Gastrocnemius medialis (tissue), 4 donors: ENCODE data around the gene PIM3. TPM values are rescaled to one million over a fixed set of nuclear protein-coding genes. Genes with fewer than 3 reads are reported as not detected.

Source experiments
- ATAC-seq, 2 donors: fragments of 150-250 bp; one replicate each; pipeline ENCODE4 v1.9.1; 2016
- DNase-seq, 2 donors: peaks; one replicate each; pipeline ENCODE4 v3.0.0-alpha.2; 2019
- H3K27ac ChIP-seq, 4 donors: fragments of 200-600 bp; sonication (generic); 1 replicate in 1 of 4; 2 replicates in 3 of 4; pipeline ENCODE4 v1.5.1; 2016 to 2018; ENCODE audit warnings: mild to moderate bottlenecking in 2 of 4, moderate library complexity in 1 of 4
- H3K27me3 ChIP-seq, 3 donors: fragments of 200-600 bp; sonication (generic) in 2 of 3; 1 replicate in 1 of 3; 2 replicates in 2 of 3; pipeline versions ENCODE4 v1.5.1 to v1.6.0; 2016 to 2019; ENCODE audit warnings: mild to moderate bottlenecking in 1 of 3, moderate library complexity in 1 of 3
- H3K36me3 ChIP-seq, 2 donors: fragments of 200-600 bp; sonication (generic) in 1 of 2; one replicate each; pipeline ENCODE4 v1.5.1; 2017 to 2018
- H3K4me1 ChIP-seq, 2 donors: fragments of 200-600 bp; sonication (generic) in 1 of 2; one replicate each; pipeline ENCODE4 v1.5.1; 2016 to 2017; ENCODE audit warnings: mild to moderate bottlenecking in 2 of 2
- H3K4me3 ChIP-seq, 4 donors: fragments of 200-600 bp; sonication (generic) in 3 of 4; 1 replicate in 1 of 4; 2 replicates in 3 of 4; pipeline ENCODE4 v1.5.1; 2016 to 2019; ENCODE audit warnings: mild to moderate bottlenecking in 2 of 4
- H3K9me3 ChIP-seq, 3 donors: fragments of 200-600 bp; sonication (generic) in 2 of 3; 1 replicate in 1 of 3; 2 replicates in 2 of 3; pipeline ENCODE4 v1.5.1; 2016 to 2019
- CTCF ChIP-seq, 5 experiments: fragments of 450-650 bp in 3 of 5; fragments of 200-600 bp in 2 of 5; sonication (generic) in 2 of 5; IDR thresholded peaks in 4 of 5; conservative IDR thresholded peaks in 1 of 5; 1 replicate in 4 of 5; 2 replicates in 1 of 5; pipeline ENCODE4 v1.5.1; 2016 to 2019; ENCODE audit warnings: antibody characterized with exemption in 5 of 5, mild to moderate bottlenecking in 3 of 5, moderate library complexity in 3 of 5
- POLR2A ChIP-seq, 2 donors: fragments of 450-650 bp; IDR thresholded peaks; one replicate each; pipeline ENCODE4 v1.6.1; 2017; ENCODE audit warnings: antibody characterized with exemption in 2 of 2, mild to moderate bottlenecking in 2 of 2, moderate library complexity in 2 of 2
- in situ Hi-C, 4 donors: fragments of 200-750 bp; cut with MboI; loops; one replicate each; pipeline versions ENCODE4 v1.15.0 to v1.8.0; 2017; ENCODE audit warnings: low sequenced_read_pairs in 4 of 4
- intact Hi-C: fragments of 100-400 bp; cut with DNase I; formaldehyde crosslinking; loops from one replicate; pipeline ENCODE4 v1.15.1; 2023; ENCODE audit warnings: low total_unique reads
- total RNA-seq, 4 donors: library from RNA; depleted of rRNA; stranded (reverse); fragments of >200 nt; gene quantifications; one replicate each; pipeline versions ENCODE4 v1.1.0 to v1.2.3, GENCODE V29; 2016

The PIM3 gene
- total RNA-seq, 4 donors from 2014 or later = 165 to 327 (median 188) TPM

- ATAC-seq (no peak), DNase-seq (no peak)
- TF ChIP-seq POLR2A (IDR thresholded peaks at IDR 0.05) (no peak), CTCF (IDR thresholded peaks at IDR 0.05 in 4 of 5, conservative IDR thresholded peaks at IDR 0.05 in 1 of 5) (no peak)
- peaks cover 27 to 33% of the 10 kb centered on the region in 2 donors for H3K4me1 ChIP-seq
- in situ Hi-C loops (no loop called here), intact Hi-C loops (no loop called here)
- H3K36me3 ChIP-seq = no peaks in the 10 kb centered on the region
- H3K4me3 ChIP-seq = no peak overlapping the region
- no peak overlapping the region for H3K27ac ChIP-seq
- no peaks in the 10 kb centered on the region for H3K9me3 ChIP-seq
- no peaks in the 10 kb centered on the region for H3K27me3 ChIP-seq
These were observed 8.9 kb upstream of the PIM3 start for GRCh38 chr22:49951678-49951985.

- Histone ChIP-seq H3K9me3 (no peaks in the 10 kb centered on the region), H3K27ac (peak overlapping the region in 1 of 4 donors; percentile 90), H3K4me1 (peaks cover 27 to 34% of the 10 kb centered on the region in 2 donors), H3K27me3 (no peaks in the 10 kb centered on the region), H3K36me3 (no peaks in the 10 kb centered on the region), H3K4me3 (no peak overlapping the region)
- DNase-seq = no peak
- intact Hi-C loops (no loop called here), in situ Hi-C loops (no loop called here)
- TF ChIP-seq CTCF (IDR thresholded peaks at IDR 0.05 in 4 of 5, conservative IDR thresholded peaks at IDR 0.05 in 1 of 5) = no peak
- TF ChIP-seq POLR2A (IDR thresholded peaks at IDR 0.05) = no peak
- no peak for ATAC-seq
These were observed 8.3 kb upstream of the PIM3 start for GRCh38 chr22:49951986-49952896.

GRCh38 chr22:49953027-49953679 is 7.4 kb upstream of the PIM3 start:
- DNase-seq = peak in 1 of 2 donors; percentile 34
- no peak for TF ChIP-seq POLR2A (IDR thresholded peaks at IDR 0.05)
- no peak for TF ChIP-seq CTCF (IDR thresholded peaks at IDR 0.05 in 4 of 5, conservative IDR thresholded peaks at IDR 0.05 in 1 of 5)
- in situ Hi-C loops (no loop called here), intact Hi-C loops (no loop called here)
- Histone ChIP-seq H3K4me3 (no peak overlapping the region), H3K27ac (peak overlapping the region; percentile 90 to 98 (median 93)), H3K27me3 (no peaks in the 10 kb centered on the region), H3K4me1 (peaks cover 27 to 34% of the 10 kb centered on the region in 2 donors), H3K9me3 (no peaks in the 10 kb centered on the region), H3K36me3 (no peaks in the 10 kb centered on the region)
- no peak for ATAC-seq

DNA sequence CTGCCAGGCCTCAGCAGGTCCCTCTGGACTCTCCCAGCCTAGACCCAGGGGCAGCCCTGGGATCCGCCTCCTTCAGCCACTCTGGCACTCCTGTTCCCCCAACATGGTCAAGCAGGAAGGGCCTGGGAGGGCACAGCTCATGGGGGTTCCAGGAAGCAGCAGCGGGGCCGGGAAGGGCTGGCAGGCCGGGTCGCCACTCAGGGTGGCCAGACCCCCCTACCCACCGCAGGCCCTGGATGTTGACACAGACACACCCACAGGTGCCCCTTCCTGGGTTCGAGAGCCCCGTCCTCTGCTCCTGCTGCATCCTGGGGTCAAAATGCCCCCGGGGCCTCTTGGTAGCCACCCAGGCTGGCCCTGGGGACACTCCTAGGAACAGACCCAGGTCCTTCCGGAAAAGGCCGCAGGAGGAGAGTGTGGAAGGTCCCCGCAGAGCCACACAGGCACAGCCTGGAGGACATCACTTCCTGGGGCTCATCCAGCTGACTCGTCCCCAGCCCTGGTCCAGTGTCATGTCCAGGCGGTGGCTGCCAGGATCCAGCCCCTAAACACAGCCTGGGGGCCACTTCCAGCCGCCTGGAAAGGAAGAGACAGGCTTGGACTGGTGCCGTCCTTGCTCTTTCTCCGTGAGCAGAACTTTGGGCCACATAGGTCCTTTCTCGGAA is 6.8 kb upstream of the PIM3 start:
- Histone ChIP-seq H3K4me1 (peaks cover 28 to 34% of the 10 kb centered on the region in 2 donors), H3K27me3 (no peaks in the 10 kb centered on the region), H3K4me3 (no peak overlapping the region), H3K27ac (peak overlapping the region; percentile 90 to 98 (median 93)), H3K36me3 (no peaks in the 10 kb centered on the region), H3K9me3 (no peaks in the 10 kb centered on the region)
- in situ Hi-C loops = no loop called here
- TF ChIP-seq CTCF (IDR thresholded peaks at IDR 0.05 in 4 of 5, conservative IDR thresholded peaks at IDR 0.05 in 1 of 5) = no peak
- no peak for TF ChIP-seq POLR2A (IDR thresholded peaks at IDR 0.05)
- DNase-seq (peak in 1 of 2 donors; percentile 74), ATAC-seq (peak; percentile 64 to 65)
- intact Hi-C loops = no loop called here
